Endothelial cell of coronary artery (primary cell): ENCODE results near the gene GADD45GIP1. TPM values are rescaled to one million over a fixed set of nuclear protein-coding genes. Genes with fewer than 3 reads are reported as not detected.

Experiments used
- total RNA-seq: library from RNA; depleted of rRNA; stranded (reverse); fragments of >200 nt; gene quantifications from 2 replicates; pipeline ENCODE4 v1.2.3, GENCODE V29; 2014

The GADD45GIP1 gene
- total RNA-seq, result 31.3 and 32.6 TPM in 2 replicates

DNA sequence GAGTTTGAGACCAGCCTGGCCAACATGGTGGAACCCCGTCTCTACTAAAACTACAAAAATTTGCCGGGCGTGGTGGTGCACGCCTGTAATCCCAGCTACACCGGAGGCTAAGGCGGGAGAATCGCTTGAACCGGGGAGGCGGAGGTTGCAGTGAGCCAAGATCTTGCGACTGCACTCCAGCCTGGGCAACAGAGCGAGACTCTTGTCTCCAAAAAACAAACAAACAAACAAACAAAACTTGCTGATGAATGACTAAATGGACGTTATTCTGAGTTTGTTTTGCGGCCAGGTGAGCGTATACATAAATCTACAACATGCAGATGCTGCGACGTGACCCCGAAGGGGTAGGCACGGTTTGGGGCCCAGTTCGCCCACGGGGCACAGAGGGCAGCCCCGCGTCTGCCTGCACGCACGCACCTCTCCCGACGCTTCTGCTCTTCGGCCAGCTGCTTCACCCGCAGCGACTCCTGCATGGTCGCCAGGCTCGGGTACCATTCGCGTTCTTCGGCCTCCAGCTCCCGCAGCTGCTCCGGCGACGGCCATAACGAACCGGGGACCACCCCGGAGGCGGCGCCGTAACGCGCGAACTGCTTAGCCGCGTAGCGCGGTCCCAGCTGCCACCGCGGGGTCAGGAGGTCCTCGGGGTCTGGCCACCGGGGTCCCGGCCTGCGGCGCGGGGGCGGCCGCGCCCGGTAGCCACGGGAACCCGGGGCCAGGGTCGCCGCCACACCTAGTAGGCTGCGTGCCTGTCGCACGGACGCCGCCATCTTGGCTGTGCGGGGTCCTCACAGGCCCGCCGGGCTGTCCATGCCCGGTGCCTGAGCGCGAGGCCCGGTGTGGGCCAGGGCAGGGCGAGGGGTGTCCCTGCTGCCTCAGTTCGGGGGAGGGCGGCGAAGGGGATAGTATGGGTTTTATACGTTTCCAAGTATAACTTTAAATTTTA, at the start of gene GADD45GIP1:
Gene GADD45GIP1 (minus strand): TSS at position 778 of the 943 bp plus-strand sequence. CDS start 11 bp downstream, at position 767.

DNA sequence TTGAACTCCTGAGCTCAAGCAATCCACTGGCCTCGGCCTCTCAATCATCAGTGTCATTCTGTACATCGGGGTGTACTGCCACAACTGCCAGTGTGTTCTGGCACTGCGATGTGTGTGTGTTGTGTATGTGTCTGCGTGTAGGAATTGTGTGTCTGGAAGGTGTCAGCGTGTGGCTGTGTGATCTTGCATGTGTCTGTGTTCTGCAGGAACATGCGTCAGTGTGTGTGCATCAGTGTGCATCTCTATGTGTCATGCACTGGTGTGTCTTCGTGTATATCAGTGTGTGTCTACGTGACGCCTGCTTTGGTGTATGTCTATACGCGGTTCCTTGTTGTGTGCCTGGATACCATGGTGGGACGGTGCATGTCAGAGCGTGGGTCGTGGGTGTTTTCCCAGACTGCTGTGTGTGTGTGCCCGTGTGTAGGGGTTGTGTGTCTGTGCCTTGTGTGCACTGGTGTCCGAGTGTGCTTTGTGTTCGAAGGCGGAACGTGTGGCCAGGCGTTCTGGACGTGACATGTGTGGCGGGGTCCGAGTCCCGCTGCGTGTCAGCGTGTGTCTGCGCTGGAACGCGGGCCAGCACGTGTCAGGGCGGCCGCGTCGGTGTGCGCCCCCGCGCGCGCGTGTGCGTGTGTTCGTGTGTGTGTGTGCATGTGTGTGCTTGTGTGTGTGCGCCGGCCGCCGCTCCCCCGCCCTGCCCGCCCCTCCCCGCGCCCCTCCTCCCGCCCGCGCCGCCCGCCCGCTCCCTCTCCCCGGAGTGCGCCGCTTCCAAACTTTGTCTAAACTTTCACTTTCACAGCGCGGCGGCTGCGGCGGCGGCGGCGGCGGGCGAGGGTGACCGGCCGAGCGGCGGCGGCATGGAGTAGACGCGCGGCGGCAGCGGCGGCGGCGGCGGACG, 37.9 kb upstream of the GADD45GIP1 start, which contains the start of gene NFIX:
Gene NFIX (plus strand): TSS at position 775 of the 895 bp plus-strand sequence. CDS start 363 bp downstream, outside the sequence.

DNA sequence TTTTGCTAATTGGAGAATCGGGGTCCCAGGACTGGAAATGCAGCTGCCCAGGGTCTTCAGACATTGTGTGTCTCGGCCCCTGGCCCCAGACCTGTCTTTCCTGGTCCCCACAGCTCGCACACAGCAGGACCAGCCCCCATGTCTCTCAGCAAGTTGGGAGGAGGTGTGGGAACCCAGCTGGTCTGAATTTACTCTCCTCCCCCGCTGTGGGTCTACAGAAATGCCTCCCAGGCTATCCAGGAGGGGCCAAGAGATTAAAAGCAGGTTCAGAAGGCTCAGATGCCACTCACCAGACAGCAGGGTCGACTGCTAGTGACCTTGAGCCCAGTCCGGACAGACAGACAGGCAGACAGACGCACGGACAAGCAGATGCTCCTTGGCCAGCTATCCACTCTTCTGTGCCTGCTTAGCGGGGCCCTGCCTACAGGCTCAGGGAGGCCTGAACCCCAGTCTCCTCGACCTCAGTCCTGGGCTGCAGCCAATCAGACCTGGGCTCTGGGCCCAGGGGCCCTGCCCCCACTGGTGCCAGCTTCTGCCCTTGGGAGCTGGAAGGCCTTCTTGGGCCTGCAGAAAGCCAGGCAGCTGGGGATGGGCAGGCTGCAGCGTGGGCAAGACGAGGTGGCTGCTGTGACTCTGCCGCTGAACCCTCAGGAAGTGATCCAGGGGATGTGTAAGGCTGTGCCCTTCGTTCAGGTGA, 12.4 kb upstream of the GADD45GIP1 start, which contains the start of gene DAND5:
Gene DAND5 (plus strand): TSS at position 285 of the 697 bp plus-strand sequence. CDS start 85 bp downstream, at position 370.

DNA sequence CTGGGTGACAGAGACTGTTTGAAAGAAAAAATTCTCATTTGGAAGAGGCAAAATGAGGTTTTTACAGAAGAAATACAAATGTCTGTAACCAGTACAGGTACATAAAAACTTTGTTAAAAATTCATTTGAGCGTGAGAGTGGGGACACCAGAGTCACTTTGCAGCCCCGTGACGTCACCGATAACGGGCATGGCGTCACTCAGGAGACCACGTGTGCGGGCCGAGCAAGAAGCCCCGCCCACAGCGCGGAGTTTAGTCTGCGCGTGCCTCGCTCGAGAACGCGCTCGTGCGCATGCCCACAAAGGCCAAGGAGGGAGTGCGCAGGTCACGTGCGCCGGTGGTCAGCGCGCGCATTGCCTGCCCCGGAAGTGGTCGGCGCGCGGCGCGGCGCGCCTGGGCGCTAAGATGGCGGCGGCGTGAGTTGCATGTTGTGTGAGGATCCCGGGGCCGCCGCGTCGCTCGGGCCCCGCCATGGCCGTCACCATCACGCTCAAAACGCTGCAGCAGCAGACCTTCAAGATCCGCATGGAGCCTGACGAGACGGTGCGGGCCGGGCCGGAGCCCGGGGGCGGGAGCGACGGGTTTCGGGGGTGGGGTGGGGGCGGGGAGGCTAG, 11.4 kb downstream of the GADD45GIP1 start, which contains the start of gene RAD23A:
Gene RAD23A (plus strand): TSS at position 384 of the 613 bp plus-strand sequence. CDS start 87 bp downstream, at position 471.

DNA sequence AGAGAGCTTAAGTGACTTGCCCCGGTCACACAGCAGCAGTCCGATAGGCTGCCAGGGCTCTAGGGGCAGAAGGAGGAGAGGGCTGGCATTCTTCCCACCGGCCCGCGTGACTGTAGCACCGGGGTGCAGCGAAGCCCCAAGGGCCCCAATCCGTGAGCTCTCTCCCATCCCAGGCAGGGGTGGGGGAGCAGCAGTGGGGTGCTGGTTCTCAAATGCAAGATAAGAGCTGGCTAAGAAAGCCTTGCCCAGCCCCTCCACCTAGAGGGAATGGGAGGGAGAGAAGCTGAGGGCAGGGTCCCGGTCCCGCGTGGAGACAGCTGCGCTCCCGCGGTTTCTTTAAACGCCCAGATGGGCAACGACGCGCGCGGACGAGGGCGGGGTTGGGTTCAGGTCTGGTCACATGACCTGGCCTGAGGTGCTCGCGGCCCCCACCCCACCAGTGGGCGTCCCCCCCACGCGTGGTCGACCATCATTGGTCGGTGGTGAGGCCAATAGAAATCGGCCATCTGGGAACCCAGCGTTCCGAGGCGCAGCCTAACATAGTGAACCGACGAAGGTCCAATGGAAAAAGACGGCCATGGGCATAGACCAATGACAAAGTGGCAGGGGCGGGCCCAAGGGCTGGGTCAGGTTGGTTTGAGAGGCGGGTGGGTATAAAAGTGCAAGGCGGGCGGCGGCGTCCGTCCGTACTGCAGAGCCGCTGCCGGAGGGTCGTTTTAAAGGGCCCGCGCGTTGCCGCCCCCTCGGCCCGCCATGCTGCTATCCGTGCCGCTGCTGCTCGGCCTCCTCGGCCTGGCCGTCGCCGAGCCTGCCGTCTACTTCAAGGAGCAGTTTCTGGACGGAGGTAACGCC, 18.9 kb downstream of the GADD45GIP1 start, which contains the start of gene CALR:
Gene CALR (plus strand): TSS at position 683 of the 852 bp plus-strand sequence. CDS start 71 bp downstream, at position 754.

DNA sequence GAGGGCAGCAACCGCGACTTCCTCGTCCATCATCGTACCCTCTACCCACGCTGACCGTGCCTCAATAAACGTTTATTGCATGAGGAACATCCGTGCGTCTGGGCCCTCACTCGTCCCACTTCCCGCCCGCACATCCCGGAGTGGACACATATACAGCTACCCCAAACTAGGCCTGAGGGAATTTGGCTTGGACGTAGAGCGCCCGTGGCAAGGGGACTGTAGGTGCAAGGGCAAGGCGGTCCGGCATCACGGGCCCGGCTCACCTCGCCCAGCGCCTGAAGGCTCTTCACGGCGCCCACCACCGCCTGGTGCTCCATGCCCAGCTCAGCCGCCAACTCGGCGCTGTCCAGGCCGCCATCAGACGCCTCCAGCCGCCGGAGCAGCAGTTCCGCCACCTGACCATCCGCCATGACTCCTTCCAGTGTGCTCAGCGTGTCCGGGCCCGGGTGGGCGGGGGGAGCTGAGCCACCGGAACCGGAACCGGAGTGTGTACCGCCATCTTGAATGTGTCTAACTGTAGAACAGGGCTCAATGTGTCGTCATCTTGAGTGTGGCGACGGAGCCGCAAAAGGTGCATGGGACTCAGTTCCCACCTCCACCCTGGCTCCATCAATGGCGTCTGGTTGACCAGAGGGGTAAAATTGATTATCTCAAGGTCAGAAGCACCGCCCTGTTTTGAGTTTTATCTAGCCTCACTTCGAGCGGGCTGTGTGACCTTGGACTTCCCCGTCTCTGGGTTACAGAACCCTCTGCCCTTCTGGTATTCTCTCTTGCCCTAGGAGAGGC, 23.5 kb downstream of the GADD45GIP1 start, which contains the start of gene FARSA:
Gene FARSA (minus strand): TSS at position 425 of the 786 bp plus-strand sequence. CDS start 15 bp downstream, at position 410.

Other genes with a start within 250 kb of the GADD45GIP1 start
- 29.8 and 31.5 TPM in 2 replicates for gene TNPO2, start 233.3 kb downstream of the GADD45GIP1 start, total RNA-seq
- 149 and 154 TPM in 2 replicates for gene TRIR, start 222.5 kb downstream of the GADD45GIP1 start, total RNA-seq
- gene GET3, start 219.7 kb downstream of the GADD45GIP1 start, total RNA-seq, result 96.2 and 110 TPM in 2 replicates
- gene BEST2, start 205.4 kb downstream of the GADD45GIP1 start, total RNA-seq, result not detected in 2 replicates
- 11.7 and 17.2 TPM in 2 replicates for gene HOOK2, start 181.7 kb downstream of the GADD45GIP1 start, total RNA-seq
- gene JUNB, start 165.7 kb downstream of the GADD45GIP1 start, total RNA-seq, result 28.0 and 50.4 TPM in 2 replicates
- 224 and 246 TPM in 2 replicates for gene PRDX2, start 155.4 kb downstream of the GADD45GIP1 start, total RNA-seq
- gene THSD8, start 155.2 kb downstream of the GADD45GIP1 start, total RNA-seq, result not detected in 2 replicates
- 18.4 and 35.4 TPM in 2 replicates for gene RNASEH2A, start 150.6 kb downstream of the GADD45GIP1 start, total RNA-seq
- gene RTBDN, start 122.6 kb downstream of the GADD45GIP1 start, total RNA-seq, result not detected in 2 replicates
- gene MAST1, start 118.7 kb downstream of the GADD45GIP1 start, total RNA-seq, result 0.09 and 0.36 TPM in 2 replicates
- 11.1 and 18.9 TPM in 2 replicates for gene DNASE2, start 75.8 kb downstream of the GADD45GIP1 start, total RNA-seq
- not detected in 2 replicates for gene KLF1, start 70.0 kb downstream of the GADD45GIP1 start, total RNA-seq
- 16.5 and 22.1 TPM in 2 replicates for gene GCDH, start 66.1 kb downstream of the GADD45GIP1 start, total RNA-seq
- 0.09 TPM in 1 of 2 replicates, not detected in the other for gene SYCE2, start 37.9 kb downstream of the GADD45GIP1 start, total RNA-seq
- gene FARSA, start 23.5 kb downstream of the GADD45GIP1 start, total RNA-seq, result 54.9 and 57.3 TPM in 2 replicates
- gene CALR, start 18.6 kb downstream of the GADD45GIP1 start, total RNA-seq, result 1,479 and 1,611 TPM in 2 replicates
- gene RAD23A, start 11.4 kb downstream of the GADD45GIP1 start, total RNA-seq, result 59.1 and 98.8 TPM in 2 replicates
- 0.09 TPM in 1 of 2 replicates, not detected in the other for gene DAND5, start 12.4 kb upstream of the GADD45GIP1 start, total RNA-seq
- 8.1 and 21.8 TPM in 2 replicates for gene NFIX, start 38.3 kb upstream of the GADD45GIP1 start, total RNA-seq
- 48.0 and 58.7 TPM in 2 replicates for gene LYL1, start 145.6 kb upstream of the GADD45GIP1 start, total RNA-seq
- gene TRMT1, start 159.5 kb upstream of the GADD45GIP1 start, total RNA-seq, result 33.3 and 38.7 TPM in 2 replicates
- 53.1 and 55.5 TPM in 2 replicates for gene NACC1, start 161.0 kb upstream of the GADD45GIP1 start, total RNA-seq
- 69.3 and 76.5 TPM in 2 replicates for gene STX10, start 193.2 kb upstream of the GADD45GIP1 start, total RNA-seq
- gene IER2, start 193.2 kb upstream of the GADD45GIP1 start, total RNA-seq, result 21.3 and 21.8 TPM in 2 replicates